DND-41 (cell line): Measurements from ENCODE around the gene BCAP31.

Source experiments
- CTCF ChIP-seq: IDR thresholded peaks from 2 replicates; pipeline ENCODE4 v1.5.1; 2012; ENCODE audit warnings: borderline replicate concordance, low read length, moderate library complexity, mild to moderate bottlenecking; ENCODE audit not compliant: poor library complexity, severe bottlenecking; ENCODE audit errors: extremely low read depth
- EZH2 ChIP-seq: IDR thresholded peaks from 3 replicates; pipeline ENCODE4 v1.6.1; 2012; ENCODE audit warnings: borderline replicate concordance, low read depth, mild to moderate bottlenecking, moderate library complexity, low read length, inconsistent platforms; ENCODE audit not compliant: severe bottlenecking

GRCh38 chrX:153766871-153767673 is 42.9 kb upstream of the BCAP31 start:
- TF ChIP-seq CTCF (no peak), EZH2 (no peak)
